Subcutaneous adipose tissue (tissue), 4 donors: ENCODE data around the gene C1orf116. TPM values are rescaled to one million over a fixed set of nuclear protein-coding genes. Genes with fewer than 3 reads are reported as not detected.

ENCODE experiments used
- CTCF ChIP-seq: fragments of 450-650 bp; IDR thresholded peaks from one replicate; pipeline ENCODE4 v1.5.1; 2016; ENCODE audit warnings: low read depth, mild to moderate bottlenecking, control low read depth, antibody characterized with exemption, moderate library complexity
- total RNA-seq, 4 donors: library from RNA; depleted of rRNA; stranded (reverse); fragments of >200 nt; gene quantifications; one replicate each; pipeline ENCODE4 v1.1.0, GENCODE V29; 2016

The C1orf116 gene
- total RNA-seq, 4 donors from 2014 or later, result under 0.01 to 0.17 TPM; not detected in 2

GRCh38 chr1:207001492-207002245 is 30.9 kb downstream of the C1orf116 start:
- no peak for TF ChIP-seq CTCF

- no peak for TF ChIP-seq CTCF
Measured at GRCh38 chr1:207000651-207001291, 31.8 kb downstream of the C1orf116 start.

- no peak for TF ChIP-seq CTCF
Measured at GRCh38 chr1:206998816-206999215, 33.7 kb downstream of the C1orf116 start.

GRCh38 chr1:206992790-206993189 is 39.8 kb downstream of the C1orf116 start:
- no peak for TF ChIP-seq CTCF

- TF ChIP-seq CTCF, result no peak
Measured at GRCh38 chr1:206987873-206988272, 44.7 kb downstream of the C1orf116 start.

GRCh38 chr1:206986885-206987284 is 45.7 kb downstream of the C1orf116 start:
- TF ChIP-seq CTCF, result no peak

GRCh38 chr1:206986402-206986801 is 46.2 kb downstream of the C1orf116 start:
- no peak for TF ChIP-seq CTCF
